HEK293 (cell line): ENCODE data around the gene KLHDC7B.
A peak's percentile ranks its signal among the peaks of the same experiment; 100 is the strongest.

ENCODE experiments used
- CTCF ChIA-PET: fragments of 350-600 bp; formaldehyde crosslinking; extraction: SDS; loops from one replicate; lab custom pipeline; 2021; ENCODE audit warnings: antibody characterized with exemption; lab: Yijun Ruan, JAX
- POLR2A ChIA-PET: fragments of 300-600 bp; formaldehyde crosslinking; extraction: SDS; loops from one replicate; lab custom pipeline; 2020; ENCODE audit warnings: antibody characterized with exemption, inconsistent platforms; lab: Yijun Ruan, JAX
- H3K27ac ChIP-seq: fragments of 200-500 bp; sonication (Bioruptor generic); 2 replicates; pipeline ENCODE4 v1.5.1; 2014; ENCODE audit warnings: low read depth, low read length, control low read depth, inconsistent platforms; ENCODE audit errors: extremely low read depth
- H3K36me3 ChIP-seq, 2 experiments: fragments of 200-500 bp in 1 of 2; sonication (Bioruptor generic) in 1 of 2; 1 replicate in 1 of 2; 2 replicates in 1 of 2; pipeline ENCODE4 v1.5.1; 2014 to 2017; ENCODE audit warnings: inconsistent platforms in 2 of 2, low read length in 2 of 2; ENCODE audit not compliant: control insufficient read depth in 2 of 2, insufficient read depth in 1 of 2
- H3K4me1 ChIP-seq: fragments of 200-500 bp; sonication (Bioruptor generic); 2 replicates; pipeline ENCODE4 v1.5.1; 2014; ENCODE audit warnings: mild to moderate bottlenecking, low read length, inconsistent platforms; ENCODE audit not compliant: control insufficient read depth, insufficient read depth
- H3K4me3 ChIP-seq: 2 replicates; pipeline ENCODE4 v1.5.1; 2011; ENCODE audit warnings: low read depth, mild to moderate bottlenecking, control low read depth, low read length, moderate library complexity
- H3K9me3 ChIP-seq: fragments of 200-500 bp; sonication (Bioruptor generic); 2 replicates; pipeline ENCODE4 v1.5.1; 2014; ENCODE audit warnings: low read depth, low read length, inconsistent platforms; ENCODE audit not compliant: control insufficient read depth, insufficient read depth
- ELK4 ChIP-seq: IDR thresholded peaks from 2 replicates; pipeline ENCODE4 v1.6.1; 2011; ENCODE audit warnings: mild to moderate bottlenecking, low read depth, low read length, borderline replicate concordance
- FEZF1 ChIP-seq: fragments of 450-650 bp; formaldehyde crosslinking; IDR thresholded peaks from 2 replicates; pipeline ENCODE4 v1.5.1; 2016; ENCODE audit warnings: missing biosample characterization, missing genetic modification characterization
- MYNN ChIP-seq: fragments of 450-650 bp; formaldehyde crosslinking; IDR thresholded peaks from 2 replicates; pipeline ENCODE4 v1.5.1; 2016; ENCODE audit warnings: missing biosample characterization, missing genetic modification characterization, borderline replicate concordance
- OSR2 ChIP-seq: fragments of 450-650 bp; formaldehyde crosslinking; IDR thresholded peaks from 2 replicates; pipeline ENCODE4 v1.5.1; 2016; ENCODE audit warnings: missing biosample characterization, missing genetic modification characterization
- REPIN1 ChIP-seq: fragments of 450-650 bp; formaldehyde crosslinking; IDR thresholded peaks from 2 replicates; pipeline ENCODE4 v1.5.1; 2017; ENCODE audit warnings: missing biosample characterization, missing genetic modification characterization, low read depth
- REST ChIP-seq: fragments of 450-650 bp; formaldehyde crosslinking; IDR thresholded peaks from 2 replicates; pipeline ENCODE4 v1.5.1; 2016; ENCODE audit warnings: missing biosample characterization, missing genetic modification characterization
- SP7 ChIP-seq: fragments of 450-650 bp; formaldehyde crosslinking; IDR thresholded peaks from 2 replicates; pipeline ENCODE4 v1.5.1; 2016; ENCODE audit warnings: missing biosample characterization, missing genetic modification characterization
- ZFHX2 ChIP-seq: fragments of 450-650 bp; formaldehyde crosslinking; conservative IDR thresholded peaks from 2 replicates; pipeline ENCODE4 v1.5.1; 2016; ENCODE audit warnings: missing biosample characterization, missing genetic modification characterization
- ZFP69B ChIP-seq: fragments of 450-650 bp; formaldehyde crosslinking; IDR thresholded peaks from 2 replicates; pipeline ENCODE4 v1.5.1; 2016; ENCODE audit warnings: missing biosample characterization, missing genetic modification characterization
- ZNF169 ChIP-seq: fragments of 450-650 bp; formaldehyde crosslinking; IDR thresholded peaks from 2 replicates; pipeline ENCODE4 v1.5.1; 2016; ENCODE audit warnings: missing biosample characterization, missing genetic modification characterization
- ZNF23 ChIP-seq: fragments of 450-650 bp; formaldehyde crosslinking; IDR thresholded peaks from 2 replicates; pipeline ENCODE4 v1.5.1; 2016; ENCODE audit warnings: missing biosample characterization, missing genetic modification characterization, borderline replicate concordance
- ZNF544 ChIP-seq: fragments of 450-650 bp; formaldehyde crosslinking; IDR thresholded peaks from 2 replicates; pipeline ENCODE4 v1.5.0; 2017; ENCODE audit warnings: missing biosample characterization, missing genetic modification characterization
- ZNF548 ChIP-seq: fragments of 450-650 bp; formaldehyde crosslinking; IDR thresholded peaks from 2 replicates; pipeline ENCODE4 v1.5.1; 2016; ENCODE audit warnings: missing biosample characterization, missing genetic modification characterization
- ZNF600 ChIP-seq: fragments of 450-650 bp; formaldehyde crosslinking; IDR thresholded peaks from 2 replicates; pipeline ENCODE4 v1.5.1; 2016; ENCODE audit warnings: missing biosample characterization, missing genetic modification characterization
- TF ChIP-seq, protein P1 (sequence below): fragments of 450-650 bp; formaldehyde crosslinking; IDR thresholded peaks from 2 replicates; pipeline ENCODE4 v1.5.1; 2016; ENCODE audit warnings: missing biosample characterization, missing genetic modification characterization
- TF ChIP-seq, protein P2 (sequence below): fragments of 450-650 bp; formaldehyde crosslinking; IDR thresholded peaks from 2 replicates; pipeline ENCODE4 v1.5.1; 2016; ENCODE audit warnings: missing biosample characterization, missing genetic modification characterization, low read depth
- TF ChIP-seq, protein P3 (sequence below): sonication (generic); formaldehyde crosslinking; IDR thresholded peaks from 2 replicates; pipeline ENCODE4 v1.8.1; 2022; ENCODE audit warnings: mild to moderate bottlenecking, moderate library complexity, missing genetic modification reagents

Gene KLHDC7B

GRCh38 chr22:50522806-50523438, 22.8 kb upstream of the KLHDC7B start:
- H3K9me3 ChIP-seq: no peaks in the 10 kb centered on the region
- H3K27ac ChIP-seq: no peak overlapping the region
- ChIA-PET CTCF (interaction anchor here (0.7 to 1.2 kb wide), 2 partner anchors 40 to 247 kb away, joined by 3 to 5 read pairs; partner anchors contain the start of gene SYCE3), POLR2A (interaction anchor here (0.8 to 5.3 kb wide), 4 partner anchors 14 to 60 kb away, joined by 3 to 189 read pairs (median 4); partner anchors contain the start of genes CHKB, LMF2 and NCAPH2)
- peaks cover 0 to 60% of the 10 kb centered on the region in 2 experiments; a peak in 2 of 3 replicates for H3K36me3 ChIP-seq
- TF ChIP-seq REPIN1 (tag by site-specific recombination): no peak
- TF ChIP-seq, protein P1, sequence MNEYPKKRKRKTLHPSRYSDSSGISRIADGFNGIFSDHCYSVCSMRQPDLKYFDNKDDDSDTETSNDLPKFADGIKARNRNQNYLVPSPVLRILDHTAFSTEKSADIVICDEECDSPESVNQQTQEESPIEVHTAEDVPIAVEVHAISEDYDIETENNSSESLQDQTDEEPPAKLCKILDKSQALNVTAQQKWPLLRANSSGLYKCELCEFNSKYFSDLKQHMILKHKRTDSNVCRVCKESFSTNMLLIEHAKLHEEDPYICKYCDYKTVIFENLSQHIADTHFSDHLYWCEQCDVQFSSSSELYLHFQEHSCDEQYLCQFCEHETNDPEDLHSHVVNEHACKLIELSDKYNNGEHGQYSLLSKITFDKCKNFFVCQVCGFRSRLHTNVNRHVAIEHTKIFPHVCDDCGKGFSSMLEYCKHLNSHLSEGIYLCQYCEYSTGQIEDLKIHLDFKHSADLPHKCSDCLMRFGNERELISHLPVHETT (tag by site-specific recombination): no peak
- no peak for TF ChIP-seq FEZF1 (tag by site-specific recombination)
- TF ChIP-seq ELK4: no peak
- no peak for TF ChIP-seq SP7 (tag by site-specific recombination)
- TF ChIP-seq ZNF23 (tag by site-specific recombination): no peak
- TF ChIP-seq, protein P2, sequence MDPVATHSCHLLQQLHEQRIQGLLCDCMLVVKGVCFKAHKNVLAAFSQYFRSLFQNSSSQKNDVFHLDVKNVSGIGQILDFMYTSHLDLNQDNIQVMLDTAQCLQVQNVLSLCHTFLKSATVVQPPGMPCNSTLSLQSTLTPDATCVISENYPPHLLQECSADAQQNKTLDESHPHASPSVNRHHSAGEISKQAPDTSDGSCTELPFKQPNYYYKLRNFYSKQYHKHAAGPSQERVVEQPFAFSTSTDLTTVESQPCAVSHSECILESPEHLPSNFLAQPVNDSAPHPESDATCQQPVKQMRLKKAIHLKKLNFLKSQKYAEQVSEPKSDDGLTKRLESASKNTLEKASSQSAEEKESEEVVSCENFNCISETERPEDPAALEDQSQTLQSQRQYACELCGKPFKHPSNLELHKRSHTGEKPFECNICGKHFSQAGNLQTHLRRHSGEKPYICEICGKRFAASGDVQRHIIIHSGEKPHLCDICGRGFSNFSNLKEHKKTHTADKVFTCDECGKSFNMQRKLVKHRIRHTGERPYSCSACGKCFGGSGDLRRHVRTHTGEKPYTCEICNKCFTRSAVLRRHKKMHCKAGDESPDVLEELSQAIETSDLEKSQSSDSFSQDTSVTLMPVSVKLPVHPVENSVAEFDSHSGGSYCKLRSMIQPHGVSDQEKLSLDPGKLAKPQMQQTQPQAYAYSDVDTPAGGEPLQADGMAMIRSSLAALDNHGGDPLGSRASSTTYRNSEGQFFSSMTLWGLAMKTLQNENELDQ (tag by site-specific recombination): no peak
- TF ChIP-seq ZFHX2 (tag by site-specific recombination): 0 out of 2 replicates have a peak, but pooled peaks have one; percentile 7
- TF ChIP-seq, protein P3, sequence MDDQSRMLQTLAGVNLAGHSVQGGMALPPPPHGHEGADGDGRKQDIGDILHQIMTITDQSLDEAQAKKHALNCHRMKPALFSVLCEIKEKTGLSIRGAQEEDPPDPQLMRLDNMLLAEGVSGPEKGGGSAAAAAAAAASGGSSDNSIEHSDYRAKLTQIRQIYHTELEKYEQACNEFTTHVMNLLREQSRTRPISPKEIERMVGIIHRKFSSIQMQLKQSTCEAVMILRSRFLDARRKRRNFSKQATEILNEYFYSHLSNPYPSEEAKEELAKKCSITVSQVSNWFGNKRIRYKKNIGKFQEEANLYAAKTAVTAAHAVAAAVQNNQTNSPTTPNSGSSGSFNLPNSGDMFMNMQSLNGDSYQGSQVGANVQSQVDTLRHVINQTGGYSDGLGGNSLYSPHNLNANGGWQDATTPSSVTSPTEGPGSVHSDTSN: 0 out of 2 replicates have a peak, but pooled peaks have one; percentile 10
- peak; percentile 14; the same call in 1 of the 2 replicates for TF ChIP-seq ZNF600 (tag by site-specific recombination)
- no peak for TF ChIP-seq ZNF544 (tag by site-specific recombination)
- TF ChIP-seq ZNF548: no peak
- TF ChIP-seq OSR2 (tag by site-specific recombination): 0 out of 2 replicates have a peak, but pooled peaks have one; percentile 31
- TF ChIP-seq MYNN (tag by site-specific recombination): no peak
- TF ChIP-seq ZNF169 (tag by site-specific recombination): no peak
- H3K4me1 ChIP-seq: no peaks in the 10 kb centered on the region; the same call in 1 of the 2 replicates
- no peak overlapping the region for H3K4me3 ChIP-seq

DNA sequence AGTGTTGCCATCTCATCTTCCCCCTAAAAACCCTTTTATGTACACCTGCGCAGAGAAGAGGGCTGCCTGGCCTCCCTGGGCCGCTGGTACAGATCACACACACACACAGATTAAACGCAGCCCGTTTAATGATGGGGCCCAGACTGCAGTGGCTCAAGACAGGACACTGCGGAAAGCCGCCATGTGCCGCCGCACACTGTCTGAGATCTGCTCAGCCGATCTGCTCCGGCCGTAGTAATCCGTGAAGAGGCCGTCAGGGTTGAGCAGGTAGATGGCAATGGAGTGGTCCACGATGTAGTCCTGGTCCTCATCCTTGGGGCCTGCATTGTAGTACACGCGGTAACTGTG, 22.3 kb upstream of the KLHDC7B start:
- H3K4me1 ChIP-seq: no peaks in the 10 kb centered on the region; the same call in 1 of the 2 replicates
- H3K9me3 ChIP-seq: no peaks in the 10 kb centered on the region
- peaks cover 0 to 55% of the 10 kb centered on the region in 2 experiments; a peak in 2 of 3 replicates for H3K36me3 ChIP-seq
- no peak overlapping the region for H3K4me3 ChIP-seq
- TF ChIP-seq REST (tag by site-specific recombination) (no peak), ZFP69B (tag by site-specific recombination) (peak; percentile 41; the same call in 1 of the 2 replicates)
- H3K27ac ChIP-seq: no peak overlapping the region
- ChIA-PET POLR2A (interaction anchor here (1.4 to 5.3 kb wide), 2 partner anchors 14 to 59 kb away, joined by 4 to 189 read pairs; partner anchors contain the start of genes CHKB, LMF2 and NCAPH2), CTCF (interaction anchor here (1.2 kb wide), 1 partner anchor 40 kb away, joined by 5 read pairs; the partner anchor contains the start of gene SYCE3)
